ENCODE measurements around the gene ADAMTSL5. TPM values are rescaled to one million over a fixed set of nuclear protein-coding genes. Genes with fewer than 3 reads are reported as not detected.
A peak's percentile ranks its signal among the peaks of the same experiment; 100 is the strongest.
"Not testable (repeated sequence)": the region's sequence is repeated elsewhere in the genome, so short reads cannot be mapped to it uniquely, and the experiment has no call there.

ADAMTSL5 gene
- total RNA-seq, 1 donor from 2014 or later, result not detected

DNA sequence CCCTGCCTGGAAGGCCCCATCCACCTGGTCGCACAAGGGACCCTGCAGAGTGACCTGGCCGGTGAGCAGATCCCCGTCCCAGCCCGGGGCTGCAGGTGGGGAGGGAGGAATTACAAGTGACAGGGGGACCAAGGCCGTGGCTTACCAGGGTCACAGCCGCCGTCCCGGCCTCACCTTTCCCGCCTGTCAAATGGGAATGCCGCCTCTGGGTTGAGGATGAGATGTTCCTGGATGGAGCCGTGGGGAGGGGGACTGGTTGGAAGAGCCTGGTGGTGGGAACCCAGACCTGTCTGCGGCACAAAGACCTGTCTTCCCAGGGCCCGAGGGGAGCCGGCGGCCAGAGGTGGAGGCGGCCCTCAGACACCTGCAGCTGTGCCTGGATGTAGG, 16.6 kb upstream of the ADAMTSL5 start:
- DNase-seq (ENCODE audit: low read depth in 2 of 2), result no peak

DNA sequence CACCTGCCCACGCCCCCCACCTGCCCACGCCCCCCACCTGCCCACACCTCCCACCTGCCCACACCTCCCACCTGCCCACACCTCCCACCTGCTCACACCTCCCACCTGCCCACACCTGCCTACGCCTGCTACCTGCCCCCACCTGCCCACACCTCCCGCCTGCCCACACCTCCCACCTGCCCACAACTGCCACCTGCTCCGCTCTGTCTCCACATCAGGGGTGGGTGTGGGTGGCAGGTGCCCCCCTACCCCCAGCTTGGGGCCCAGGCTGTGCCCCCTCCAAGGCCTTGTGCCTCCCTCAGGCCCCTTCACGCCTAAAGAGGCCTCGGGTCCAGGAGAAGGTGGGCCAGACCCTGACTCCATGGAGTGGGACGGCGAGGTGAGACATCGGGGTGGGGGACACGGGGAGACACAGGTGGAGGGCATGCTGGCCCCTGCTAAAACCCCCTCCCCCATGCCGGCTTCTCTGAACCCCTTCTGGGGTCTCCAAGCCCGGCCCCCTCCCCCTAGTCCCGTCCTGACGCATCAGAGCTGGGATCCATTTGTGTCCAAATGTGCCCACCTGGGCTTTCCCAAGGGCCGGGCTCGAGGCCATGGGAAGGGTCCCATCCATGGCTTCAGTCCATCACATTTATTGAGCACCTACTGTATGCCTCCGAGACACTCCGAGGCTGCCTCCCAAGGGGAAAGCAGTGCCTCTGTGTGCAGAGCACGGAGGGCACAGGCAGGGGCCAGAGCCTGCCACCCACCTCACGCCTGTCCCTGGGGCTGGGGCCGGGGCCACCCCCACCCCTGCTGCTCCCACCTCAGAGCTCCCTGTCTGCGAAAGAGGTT, 16.0 kb upstream of the ADAMTSL5 start:
- DNase-seq (ENCODE audit: low read depth in 2 of 2), result no peak

DNA sequence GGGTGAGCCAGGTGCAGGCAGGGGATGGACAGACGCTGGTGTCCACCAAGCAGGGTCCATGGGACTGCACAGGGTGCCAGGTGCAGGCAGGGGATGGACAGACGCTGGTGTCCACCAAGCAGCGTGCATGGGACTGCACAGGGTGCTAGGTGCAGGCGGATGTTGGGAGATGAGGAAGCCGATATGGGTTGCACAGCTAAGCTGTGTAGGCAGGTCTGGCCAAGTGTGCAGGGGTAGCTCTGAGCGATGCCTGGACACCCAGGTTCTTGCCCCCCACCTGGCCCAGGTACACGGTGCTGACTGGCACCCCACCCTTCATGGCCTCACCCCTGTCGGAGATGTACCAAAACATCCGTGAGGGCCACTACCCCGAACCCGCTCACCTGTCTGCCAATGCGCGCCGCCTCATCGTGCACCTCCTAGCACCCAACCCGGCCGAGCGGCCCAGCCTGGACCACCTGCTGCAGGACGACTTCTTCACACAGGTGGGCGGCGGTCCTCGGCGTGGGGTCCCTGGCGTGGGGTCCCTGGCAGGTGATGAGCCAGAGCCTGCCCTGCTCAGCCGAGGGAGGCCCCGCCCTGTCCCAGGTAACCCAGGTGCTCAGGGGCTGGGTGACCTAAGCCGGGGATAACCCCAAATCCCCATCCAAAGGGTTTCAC, 15.0 kb upstream of the ADAMTSL5 start:
- DNase-seq (ENCODE audit: low read depth in 2 of 2), result no peak

DNA sequence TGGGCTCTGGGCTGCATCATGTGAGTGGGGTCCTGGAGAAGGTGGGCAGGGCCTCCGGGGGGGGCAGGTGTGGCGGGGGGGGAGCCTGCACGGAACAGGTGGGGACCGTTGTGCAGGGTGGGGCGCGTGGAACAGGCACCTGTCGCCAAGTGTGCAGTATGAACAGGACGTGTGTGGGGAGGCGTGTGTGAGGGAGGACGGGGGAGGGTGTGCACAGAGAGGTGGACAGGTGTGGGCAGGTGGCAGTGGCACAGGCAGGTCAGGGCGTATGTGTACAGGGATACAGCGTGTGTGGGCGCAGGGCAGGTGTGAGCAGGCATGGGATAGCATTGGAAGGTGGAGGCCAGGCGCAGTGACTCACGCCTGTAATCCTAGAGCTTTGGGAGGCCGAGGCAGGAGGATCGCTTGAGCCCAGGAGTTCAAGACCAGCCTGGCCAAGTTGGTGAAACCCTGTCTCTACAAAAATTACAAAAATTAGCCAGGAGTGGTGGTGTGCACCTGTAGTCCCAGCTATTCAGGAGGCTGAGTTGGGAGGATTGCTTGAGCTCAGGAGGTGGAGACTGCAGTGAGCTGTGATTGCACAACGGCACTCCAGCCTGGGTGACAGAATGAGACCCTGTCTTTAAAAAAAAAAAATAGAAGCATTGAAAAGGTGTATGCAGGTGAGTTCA, 14.3 kb upstream of the ADAMTSL5 start:
- DNase-seq (ENCODE audit: low read depth in 2 of 2), result no peak

DNA sequence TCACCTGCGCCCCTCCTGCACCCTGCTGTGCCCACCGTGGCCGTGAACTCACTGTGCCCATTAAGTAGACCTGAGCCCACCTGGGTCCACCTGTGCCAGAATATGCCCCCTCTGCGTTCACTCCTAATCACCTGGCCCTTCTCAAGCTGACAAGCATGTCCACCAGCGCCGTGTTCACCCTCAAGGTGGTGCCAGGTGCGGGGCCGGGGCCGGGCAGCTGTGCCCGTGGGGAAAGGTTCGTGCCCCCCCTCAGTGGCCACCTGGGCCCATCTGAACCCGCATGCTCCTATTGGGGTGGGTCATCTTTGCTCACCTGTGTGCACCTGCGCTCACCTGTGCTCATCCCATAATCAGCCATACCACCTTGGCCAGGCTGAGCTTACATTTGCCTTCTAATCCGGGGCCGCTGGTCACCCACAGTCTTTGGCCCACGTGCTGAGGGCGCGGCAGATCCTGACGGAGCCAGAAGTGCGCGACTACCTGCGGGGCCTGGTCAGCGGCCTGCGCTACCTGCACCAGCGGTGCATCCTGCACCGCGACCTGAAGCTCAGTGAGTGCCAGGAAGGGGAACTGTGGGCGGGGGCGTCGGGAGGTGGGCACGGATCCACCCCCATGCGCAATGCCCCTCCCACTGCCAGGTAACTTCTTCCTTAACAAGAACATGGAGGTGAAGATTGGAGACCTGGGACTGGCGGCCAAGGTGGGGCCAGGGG, 13.4 kb upstream of the ADAMTSL5 start:
- no peak for DNase-seq (ENCODE audit: low read depth in 2 of 2)

DNA sequence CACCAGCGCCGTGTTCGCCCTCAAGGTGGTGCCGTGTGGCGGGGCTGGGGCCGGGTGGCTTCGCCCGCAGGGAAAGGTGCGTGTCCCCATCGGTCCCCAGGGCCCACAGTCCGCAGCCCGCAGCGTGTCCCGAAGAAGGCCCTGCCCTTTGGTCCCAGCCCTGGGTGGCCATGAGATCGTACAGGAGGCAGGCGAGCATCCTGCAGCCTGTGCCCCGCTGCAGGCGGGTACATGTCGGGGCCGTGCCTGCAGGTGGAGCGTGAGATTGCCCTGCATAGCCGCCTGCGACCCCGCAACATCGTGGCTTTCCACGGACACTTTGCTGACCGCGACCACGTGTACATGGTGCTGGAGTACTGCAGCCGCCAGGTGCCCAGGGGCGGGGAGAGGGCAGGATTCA, 12.5 kb upstream of the ADAMTSL5 start:
- no peak for DNase-seq (ENCODE audit: low read depth in 2 of 2)

DNA sequence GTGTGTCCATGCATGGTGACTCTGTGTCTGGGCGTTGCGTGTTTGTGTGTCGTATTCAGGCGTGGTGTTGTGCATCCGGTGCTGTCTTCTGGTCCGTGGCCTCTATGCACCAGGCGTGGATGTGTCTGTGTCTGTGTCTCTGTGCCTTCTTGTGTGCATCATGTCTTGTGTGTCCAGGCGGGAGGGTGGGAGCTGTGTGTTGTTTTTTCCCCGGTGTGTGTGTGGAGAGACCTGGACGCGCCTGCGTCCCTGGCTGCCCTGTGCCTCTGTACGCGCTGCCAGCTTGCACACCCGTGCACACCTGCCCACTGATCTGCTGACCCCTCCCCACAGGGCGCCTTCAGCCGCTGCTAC, 12.1 kb upstream of the ADAMTSL5 start:
- no peak for DNase-seq (ENCODE audit: low read depth in 2 of 2)

DNA sequence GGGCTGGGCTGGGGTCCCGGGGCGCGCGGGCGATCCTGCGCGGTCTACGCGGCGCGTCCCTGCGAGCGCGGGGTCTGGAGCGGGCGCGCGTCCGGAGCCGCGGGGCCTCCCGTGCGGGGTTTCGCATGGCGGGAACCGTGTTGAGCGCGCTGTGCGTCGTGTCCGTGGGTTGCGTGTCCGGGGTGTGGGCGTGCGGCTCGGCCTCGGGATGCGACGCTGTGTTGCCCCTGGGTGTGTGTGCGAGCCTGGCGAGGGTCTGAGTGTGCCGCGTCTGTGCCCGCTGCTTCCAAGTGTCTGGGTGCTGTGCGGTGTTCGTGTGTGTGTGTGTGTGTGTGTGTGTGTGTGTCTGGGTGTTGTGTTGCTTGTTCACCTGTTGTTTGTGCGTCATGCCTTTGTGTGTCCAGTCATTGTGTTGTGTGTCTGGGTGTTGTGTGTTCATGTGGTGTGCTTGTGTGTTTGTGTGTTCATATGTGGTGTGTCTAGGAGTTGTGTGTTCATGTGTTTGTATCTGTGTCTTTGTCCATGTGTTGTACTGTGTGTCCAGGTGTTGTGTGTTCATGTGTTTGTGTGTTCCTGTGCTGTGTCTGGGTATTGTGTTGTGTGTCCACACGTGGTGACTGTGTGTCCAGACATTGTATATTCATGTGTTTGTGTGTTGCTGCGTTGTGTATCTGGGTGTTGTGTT, 11.6 kb upstream of the ADAMTSL5 start:
- no peak for DNase-seq (ENCODE audit: low read depth in 2 of 2)

DNA sequence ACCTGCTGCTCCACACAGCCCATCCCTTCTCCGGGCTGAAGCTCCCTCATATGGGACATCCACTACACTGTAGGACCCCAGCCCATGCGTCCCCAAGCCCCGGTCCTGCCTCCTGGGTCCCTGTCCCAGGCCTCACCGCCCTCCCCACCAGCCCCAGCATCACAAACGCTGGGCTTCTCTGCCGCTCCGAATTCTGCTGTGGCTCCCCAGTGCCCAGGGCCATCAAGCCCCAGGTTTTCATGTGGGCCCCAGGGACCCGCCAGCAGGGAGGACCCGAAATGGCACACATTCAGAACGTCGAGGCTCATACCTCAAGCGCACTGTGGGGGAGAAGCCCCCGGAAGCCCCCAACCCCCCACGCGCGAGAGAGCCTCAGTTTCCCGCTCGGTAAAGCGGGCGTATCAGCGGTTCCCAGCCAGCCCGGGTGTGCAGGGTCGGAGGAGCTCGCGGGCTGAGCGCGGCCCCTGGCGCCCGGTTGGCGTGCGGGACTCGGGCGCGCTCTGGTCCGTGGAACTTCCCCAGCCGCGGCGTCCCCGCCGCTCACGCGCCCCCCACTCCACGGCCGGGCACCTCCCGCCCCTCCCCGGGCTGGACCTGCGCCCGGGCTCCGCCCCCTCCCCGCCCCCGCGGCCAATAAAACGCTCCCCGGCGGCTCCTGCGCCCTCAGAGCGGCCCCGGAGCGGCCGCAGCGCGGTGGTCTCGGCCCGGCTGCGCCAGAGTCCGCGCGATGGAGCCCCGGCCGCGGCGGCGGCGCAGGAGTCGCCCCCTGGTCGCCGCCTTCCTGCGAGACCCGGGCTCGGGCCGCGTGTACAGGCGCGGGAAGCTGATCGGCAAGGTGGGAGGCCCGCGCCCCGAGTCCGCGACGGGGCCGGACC, 10.8 kb upstream of the ADAMTSL5 start, which contains the start of gene PLK5:
PLK5 (plus strand) TSS at position 666 of the 875 bp plus-strand sequence. CDS start 2,920 bp downstream, outside the sequence.
- no peak for DNase-seq (ENCODE audit: low read depth in 2 of 2)

DNA sequence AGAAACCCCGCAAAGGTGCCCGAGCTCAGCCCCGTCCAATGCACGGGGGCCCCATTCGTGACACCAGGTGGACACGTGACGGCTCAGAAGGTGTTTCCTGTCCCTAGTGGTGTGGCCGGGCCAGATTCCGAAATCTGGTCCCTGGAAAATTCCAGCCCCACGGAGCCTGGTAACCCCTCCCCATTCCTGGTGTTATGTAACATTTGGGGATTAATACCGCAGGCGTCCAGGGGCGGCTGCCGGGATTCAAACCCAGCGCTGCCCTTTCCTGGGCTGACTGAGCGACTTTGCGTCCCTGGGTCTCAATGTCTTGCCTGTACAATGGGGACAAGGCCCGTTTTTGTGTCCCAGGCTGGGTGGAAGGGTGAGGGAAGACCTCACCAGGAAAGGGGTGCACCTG, 10.0 kb upstream of the ADAMTSL5 start:
- no peak for DNase-seq (ENCODE audit: low read depth in 2 of 2)

DNA sequence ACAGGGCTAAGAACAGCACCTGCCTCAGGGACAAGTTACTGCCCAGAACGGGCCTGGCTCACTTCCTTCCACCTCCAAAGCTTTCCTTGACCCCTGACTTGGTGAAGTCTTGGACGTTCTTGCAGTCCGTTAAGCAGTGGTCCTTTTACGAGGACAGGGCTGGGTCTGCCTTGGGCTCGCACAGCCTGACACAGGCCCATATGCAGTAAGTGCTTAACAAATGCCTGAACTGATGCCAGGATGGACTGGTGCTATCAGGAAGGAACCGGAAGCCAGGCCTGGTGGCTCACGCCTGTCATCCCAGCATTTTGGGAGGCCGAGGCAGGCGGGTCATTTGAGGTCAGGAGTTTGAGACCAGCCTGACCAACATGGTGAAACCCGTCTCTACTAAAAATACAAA, 9.2 kb upstream of the ADAMTSL5 start:
- peak in 1 of 2 donors; percentile 35 for DNase-seq (ENCODE audit: low read depth in 2 of 2)

DNA sequence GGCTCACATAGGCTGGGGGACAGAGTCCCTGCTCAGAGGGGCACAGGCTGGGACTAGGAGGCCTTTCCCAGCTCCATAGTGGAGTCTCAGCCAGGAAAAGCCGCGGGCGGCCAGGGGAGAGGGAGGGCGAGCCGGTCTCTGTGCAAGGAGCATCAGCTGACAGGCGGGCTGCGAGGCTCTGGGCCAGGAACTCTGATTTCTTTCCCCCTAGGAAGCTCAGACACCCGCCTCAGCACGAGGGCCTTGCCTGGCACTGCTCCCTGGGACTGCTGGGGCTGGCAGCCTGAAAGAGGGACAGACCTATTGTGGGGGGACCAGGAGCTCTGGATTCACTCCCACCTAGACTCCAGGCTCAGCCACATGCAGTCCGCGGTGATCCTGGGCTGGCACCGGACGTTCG, 8.8 kb upstream of the ADAMTSL5 start:
- DNase-seq (ENCODE audit: low read depth in 2 of 2), result no peak

DNA sequence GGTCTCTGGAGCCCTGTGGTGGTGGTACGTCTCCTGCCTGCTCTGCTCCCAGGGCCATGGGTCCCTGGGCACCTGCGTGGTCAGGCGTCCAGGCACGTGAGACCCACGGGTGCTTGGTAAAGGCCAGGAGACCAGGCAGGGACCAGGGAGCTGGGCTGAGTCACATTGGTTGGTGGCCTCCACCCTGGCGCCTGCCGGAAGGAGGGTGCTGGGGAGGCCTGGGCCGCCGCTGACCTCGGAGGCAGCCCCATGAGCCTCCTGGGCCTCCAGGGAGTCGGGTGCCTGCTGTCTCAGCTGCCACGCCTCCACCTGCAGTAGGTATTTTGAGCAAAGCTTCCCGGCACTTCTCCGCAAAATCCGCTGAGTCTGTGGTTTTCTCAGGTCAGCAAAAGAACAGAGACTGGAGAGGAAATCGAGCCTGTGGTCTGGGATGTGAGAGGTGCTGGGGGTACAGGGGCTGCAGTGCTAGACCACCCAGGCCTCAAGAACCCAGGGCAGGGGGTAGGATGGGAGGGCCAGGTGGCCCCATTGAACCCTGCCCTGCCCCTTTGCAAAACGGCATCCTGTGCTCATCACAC, 7.5 kb upstream of the ADAMTSL5 start:
- DNase-seq (ENCODE audit: low read depth in 2 of 2), result no peak

DNA sequence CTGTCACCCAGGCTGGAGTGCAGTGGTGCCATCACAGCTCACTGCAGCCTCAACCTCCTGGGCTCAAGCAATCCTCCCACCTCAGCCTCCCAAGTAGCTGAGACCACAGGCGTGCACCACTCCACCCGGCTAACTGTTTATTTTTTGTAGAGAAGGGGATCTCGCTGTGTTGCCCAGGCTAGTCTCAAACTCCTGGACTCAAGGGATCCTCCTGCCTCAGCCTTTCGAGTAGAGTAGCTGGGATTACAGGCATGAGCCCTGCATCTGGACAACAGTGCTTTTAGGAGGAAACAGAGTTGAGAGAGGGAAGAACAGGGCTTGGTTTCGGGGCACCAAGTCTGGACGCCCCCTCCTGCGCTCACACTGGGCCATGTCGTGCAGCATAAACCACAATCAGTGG, 7.0 kb upstream of the ADAMTSL5 start:
- DNase-seq (ENCODE audit: low read depth in 2 of 2), result not testable (repeated sequence)

DNA sequence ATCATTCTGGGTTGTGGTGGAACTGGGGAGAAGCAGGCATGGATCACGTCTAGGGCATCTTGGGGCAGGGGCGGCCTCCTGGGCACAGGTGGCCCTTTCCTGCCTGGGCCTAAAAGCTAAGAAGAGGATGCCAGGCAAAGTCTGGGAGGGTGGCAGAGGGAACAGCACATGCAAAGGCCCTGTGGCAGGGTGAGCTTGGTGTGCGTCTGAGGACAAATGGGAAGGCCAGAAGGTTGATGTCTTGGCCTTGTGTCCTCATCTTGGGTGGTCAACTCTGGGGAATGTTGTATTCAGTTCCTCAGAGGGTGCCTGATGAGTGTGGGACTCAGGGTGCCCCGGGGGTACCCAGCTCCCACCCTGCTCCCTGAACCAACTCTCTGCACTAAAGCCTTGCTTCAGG, 5.7 kb upstream of the ADAMTSL5 start:
- DNase-seq (ENCODE audit: low read depth in 2 of 2), result no peak

DNA sequence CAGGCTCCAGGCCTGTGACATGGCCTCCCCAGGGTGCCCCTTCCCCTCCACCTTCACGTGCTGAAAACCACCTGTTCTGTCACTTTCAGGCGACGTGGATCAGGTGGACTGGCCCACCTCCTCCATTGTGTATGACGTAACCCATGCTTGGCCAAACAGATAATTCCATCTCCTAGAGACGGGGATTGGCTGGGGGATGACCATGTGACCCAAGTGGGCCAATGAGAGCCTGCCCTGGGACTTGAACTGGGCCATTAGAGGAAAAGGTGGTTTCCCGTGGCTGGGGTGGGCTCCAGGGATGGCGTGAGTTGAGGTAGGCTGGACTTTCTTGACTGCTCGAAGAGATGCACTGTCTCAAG, 3.6 kb upstream of the ADAMTSL5 start:
- DNase-seq (ENCODE audit: low read depth in 2 of 2), result no peak

DNA sequence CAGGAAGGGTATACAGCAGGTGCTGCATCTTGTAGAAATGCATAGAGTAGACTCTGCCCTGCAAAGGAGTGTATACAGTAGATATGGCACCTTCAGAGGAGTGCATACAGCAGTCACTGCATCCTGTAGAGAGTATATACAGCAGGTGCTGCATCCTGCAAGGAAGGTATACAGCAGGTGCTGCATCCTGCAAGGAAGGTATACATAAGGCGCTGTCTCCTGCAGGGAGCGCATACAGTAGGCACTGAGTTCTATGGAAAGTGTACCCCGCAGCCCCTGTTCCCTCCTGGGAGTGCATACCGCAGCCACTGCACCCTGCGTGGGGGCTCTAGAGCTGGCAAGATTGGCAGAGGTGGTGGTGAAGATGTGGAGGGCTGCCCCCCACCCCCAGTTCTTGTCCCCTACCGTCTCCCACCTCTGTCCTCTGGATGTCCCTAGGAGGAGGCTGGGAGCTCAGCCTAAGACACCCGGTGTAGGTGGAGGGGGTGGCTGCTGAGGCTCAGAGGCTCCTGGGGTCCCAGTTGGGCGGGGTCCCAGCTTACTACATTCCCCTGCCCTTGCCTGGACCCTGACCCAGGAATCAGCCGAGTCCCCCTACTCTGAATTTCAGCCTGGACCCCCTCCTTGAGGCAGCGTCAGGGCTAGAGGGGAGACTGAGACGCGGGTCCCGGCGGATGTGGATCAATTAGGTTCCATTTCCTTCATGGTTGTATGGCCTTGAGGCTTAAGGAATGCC, 2.3 kb upstream of the ADAMTSL5 start:
- DNase-seq (ENCODE audit: low read depth in 2 of 2), result no peak

DNA sequence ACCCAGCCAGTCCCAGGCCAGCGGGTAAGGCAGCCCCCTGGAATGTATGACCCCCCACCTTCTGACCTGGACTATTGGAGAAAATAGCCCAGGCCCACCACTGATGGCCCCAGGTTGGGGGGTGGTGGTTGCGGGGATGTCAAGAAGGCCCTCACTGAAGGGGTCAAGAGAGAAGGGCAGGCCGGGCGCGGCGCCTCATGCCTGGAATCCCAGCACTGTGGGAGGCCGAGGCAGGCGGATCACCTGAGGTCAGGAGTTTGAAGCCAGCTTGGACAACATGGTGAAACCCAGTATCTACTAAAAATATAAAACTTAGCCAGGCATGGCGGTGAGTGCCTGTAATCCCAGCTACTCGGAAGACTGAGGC, 1.5 kb upstream of the ADAMTSL5 start:
- DNase-seq (ENCODE audit: low read depth in 2 of 2), result no peak

DNA sequence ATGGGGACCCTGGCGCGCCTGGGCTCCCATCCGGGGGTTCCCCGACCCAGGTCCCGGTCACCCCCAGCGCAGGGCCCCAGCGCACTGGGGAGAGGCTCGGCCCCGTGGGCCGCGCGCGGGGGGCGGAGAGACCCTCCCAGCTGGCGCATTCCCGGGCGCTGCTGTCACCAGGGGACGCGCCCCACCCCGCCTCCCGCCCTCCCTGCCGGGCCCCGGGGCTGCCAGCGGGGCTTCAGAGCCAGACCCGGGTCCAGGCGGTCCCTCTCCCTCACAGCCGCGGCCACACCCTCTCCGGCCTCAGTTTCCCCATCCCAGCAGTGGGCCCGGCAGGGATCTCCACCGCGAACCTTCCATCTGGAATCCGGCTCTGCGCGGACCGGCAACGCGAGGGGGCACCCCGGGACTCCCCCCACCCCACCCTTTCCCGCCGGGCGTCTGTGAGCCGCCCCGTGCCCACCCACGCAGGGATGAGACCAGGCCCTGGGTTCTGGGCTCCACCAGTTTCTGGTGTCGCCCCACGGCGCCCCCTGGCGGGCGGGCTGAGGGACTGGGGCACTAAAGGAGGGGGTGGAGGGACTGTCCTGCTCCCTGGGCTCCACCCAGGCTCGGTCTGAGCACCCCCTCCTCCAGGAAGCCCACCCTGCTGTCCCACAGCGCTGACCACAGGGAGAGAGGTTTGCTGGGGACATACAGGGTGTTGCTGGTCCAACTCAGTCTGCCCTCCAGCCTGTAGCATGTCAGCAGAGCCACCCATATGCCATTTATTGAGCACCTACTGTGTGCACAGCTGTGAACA, 878 bp upstream of the ADAMTSL5 start:
- peak; percentile 25 to 58 for DNase-seq (ENCODE audit: low read depth in 2 of 2)
